Dermis blood vessel endothelial cell (primary cell): Measurements from ENCODE around the gene BPTF. TPM values are rescaled to one million over a fixed set of nuclear protein-coding genes. Genes with fewer than 3 reads are reported as not detected.
"Not testable (repeated sequence)": the region's sequence is repeated elsewhere in the genome, so short reads cannot be mapped to it uniquely, and the experiment has no call there.

Source experiments
- DNase-seq: peaks from one replicate; pipeline ENCODE4 v3.0.0; 2010
- total RNA-seq: library from RNA; depleted of rRNA; stranded (reverse); fragments of >200 nt; gene quantifications from 2 replicates; pipeline ENCODE4 v1.2.3, GENCODE V29; 2014

The BPTF gene
- 48.3 and 68.5 TPM in 2 replicates for total RNA-seq

GRCh38 chr17:67824735-67825626 lies at the start of gene BPTF:
Gene BPTF (plus strand): TSS chr17:67825503. CDS start chr17:67825725, 222 bp downstream.
- DNase-seq, result peak; percentile 93

- peak; percentile 55 for DNase-seq
Observed at GRCh38 chr17:67779098-67779672, 46.1 kb upstream of the BPTF start.

- DNase-seq, result peak; percentile 26
Observed at GRCh38 chr17:67784364-67785121, 40.8 kb upstream of the BPTF start.

- DNase-seq, result no peak
Observed at GRCh38 chr17:67785122-67785477, 40.2 kb upstream of the BPTF start.

GRCh38 chr17:67785504-67785903 lies 39.8 kb upstream of the BPTF start:
- no peak for DNase-seq

- DNase-seq, result peak; percentile 90
Observed at GRCh38 chr17:67800495-67800928, 24.8 kb upstream of the BPTF start.

- no peak for DNase-seq
Observed at GRCh38 chr17:67801626-67802175, 23.6 kb upstream of the BPTF start.

- DNase-seq, result no peak
Observed at GRCh38 chr17:67810464-67810863, 14.8 kb upstream of the BPTF start.

- DNase-seq, result not testable (repeated sequence)
Observed at GRCh38 chr17:67812380-67812779, 12.9 kb upstream of the BPTF start.

GRCh38 chr17:67813803-67814180 lies 11.5 kb upstream of the BPTF start:
- no peak for DNase-seq

GRCh38 chr17:67818110-67819002 lies 6.9 kb upstream of the BPTF start:
- peak; percentile 21 for DNase-seq

GRCh38 chr17:67819722-67820121 lies 5.6 kb upstream of the BPTF start:
- no peak for DNase-seq

- no peak for DNase-seq
Observed at GRCh38 chr17:67821871-67822367, 3.4 kb upstream of the BPTF start.

- DNase-seq, result peak; percentile 49
Observed at GRCh38 chr17:67825627-67826601, 611 bp downstream of the BPTF start.

- peak; percentile 21 for DNase-seq
Observed at GRCh38 chr17:67829331-67829730, 4.0 kb downstream of the BPTF start.

GRCh38 chr17:67830440-67830839 lies 5.1 kb downstream of the BPTF start:
- DNase-seq, result no peak

- no peak for DNase-seq
Observed at GRCh38 chr17:67831268-67831667, 6.0 kb downstream of the BPTF start.

GRCh38 chr17:67833134-67833533 lies 7.8 kb downstream of the BPTF start:
- no peak for DNase-seq

- no peak for DNase-seq
Observed at GRCh38 chr17:67833946-67834631, 8.8 kb downstream of the BPTF start.

GRCh38 chr17:67834634-67835033 lies 9.3 kb downstream of the BPTF start:
- DNase-seq, result no peak
